ENCODE data around the gene STXBP5. TPM values are rescaled to one million over a fixed set of nuclear protein-coding genes. Genes with fewer than 3 reads are reported as not detected.
A peak's percentile ranks its signal among the peaks of the same experiment; 100 is the strongest.

STXBP5 gene
- total and polyA plus RNA-seq, 9 of the 15 experiments (the other 6 are each of a cell fraction or from before 2014, with no cell fraction given), result 23.3 to 172 (median 71.5) TPM

DNA sequence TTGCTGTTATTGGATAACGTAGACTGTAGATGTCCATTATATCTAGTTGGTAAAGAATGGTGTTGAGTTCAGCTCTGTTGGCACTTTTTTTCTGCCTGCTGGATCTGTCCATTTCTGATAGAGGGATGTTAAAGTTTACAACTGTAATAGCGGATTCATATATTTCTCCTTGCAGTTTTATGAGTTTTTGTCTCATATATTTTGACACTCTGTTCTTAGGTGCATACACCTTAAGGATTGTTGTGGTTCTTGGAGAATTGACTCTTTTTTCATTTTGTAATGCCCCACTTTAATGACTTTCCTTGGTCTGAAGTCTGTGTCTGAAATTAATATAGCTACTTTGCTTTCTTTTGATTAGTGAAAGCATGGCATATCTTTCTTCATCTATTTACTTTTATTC lies 16.1 kb downstream of the STXBP5 start:
- Histone ChIP-seq H3K9ac (ENCODE audit: insufficient read depth in 1 of 2, low read depth in 2 of 2, low read length in 2 of 2) (peak overlapping the region in 1 of 2 experiments; percentile 46; a peak in 2 of 4 replicates), H3K4me1 (replicated peaks in 1 of 2; ENCODE audit: control insufficient read depth in 2 of 2, insufficient read depth in 2 of 2, low read length in 2 of 2) (peaks cover 4 to 51% of the 10 kb centered on the region in 2 experiments; a peak in 3 of 5 replicates), H3K4me2 (ENCODE audit: insufficient read depth, low read length) (0 out of 2 replicates have a peak overlapping the region, but pooled peaks have one; percentile 9), H3K27ac (ENCODE audit: extremely low read depth, low read depth, low read length) (peak overlapping the region; percentile 64), H3K79me2 (ENCODE audit: control insufficient read depth, insufficient read depth, low read length) (peaks cover 100% of the 10 kb centered on the region), H4K20me1 (replicated peaks; ENCODE audit: control insufficient read depth, insufficient read depth, low read length) (no peaks in the 10 kb centered on the region), H3K36me3 (ENCODE audit: control insufficient read depth, insufficient read depth, low read length) (peaks cover 90% of the 10 kb centered on the region), H3K9me3 (replicated peaks; ENCODE audit: control insufficient read depth, insufficient read depth, low read depth, low read length) (no peaks in the 10 kb centered on the region), H2AFZ (ENCODE audit: low read depth, low read length) (no peak overlapping the region), H3K9me1 (ENCODE audit: control insufficient read depth, insufficient read depth, low read length) (no peaks in the 10 kb centered on the region), H3K4me3 (no peak overlapping the region), H3K27me3 (ENCODE audit: control insufficient read depth in 2 of 2, insufficient read depth in 2 of 2, low read length in 2 of 2) (no peaks in the 10 kb centered on the region)
- DNase-seq (ENCODE audit: extremely low read depth in 1 of 4, low spot score in 3 of 4), result no peak
- POLR2A ChIA-PET, result interaction anchor here (0.8 to 1.8 kb wide), 6 partner anchors 9 to 321 kb away, joined by 3 to 8 read pairs (median 4); no protein-coding TSS in a partner anchor
- in situ Hi-C loops (cut with MboI) (loop anchor here (25.0 kb wide), 1 partner anchor 333 kb away; no protein-coding TSS in a partner anchor), intact Hi-C loops (cut with micrococcal nuclease) (loop anchor here (5.0 kb wide), 1 partner anchor 363 kb away; no protein-coding TSS in a partner anchor)
- peak; percentile 4; the same call in 2 of the 3 replicates for ATAC-seq
- FAIRE-seq, result no peak
- CTCF ChIA-PET (ENCODE audit: low intra/inter-chr PET ratio), result no interaction called here
- BruUV-seq (replicated peaks), result no TSS peak
- 19% methylated on average over 2 of the region's 2 CpGs for WGBS (ENCODE audit: insufficient coverage, low coverage, missing lambda C conversion rate)
- 0 out of 2 replicates have a peak, but pooled peaks have one; percentile 12 for TF ChIP-seq MAFG (tag; conservative IDR thresholded peaks at IDR 0.05)
- TF ChIP-seq BACH1 (tag; IDR thresholded peaks at IDR 0.05), result no peak
- 0 out of 4 replicates have a peak, but pooled peaks of 1 of the 2 experiments have one; percentile 11 for TF ChIP-seq FOXK2 (conservative IDR thresholded peaks at IDR 0.05 in 1 of 2, IDR thresholded peaks at IDR 0.05 in 1 of 2; ENCODE audit: low read depth in 2 of 2)
- TF ChIP-seq, protein P1, sequence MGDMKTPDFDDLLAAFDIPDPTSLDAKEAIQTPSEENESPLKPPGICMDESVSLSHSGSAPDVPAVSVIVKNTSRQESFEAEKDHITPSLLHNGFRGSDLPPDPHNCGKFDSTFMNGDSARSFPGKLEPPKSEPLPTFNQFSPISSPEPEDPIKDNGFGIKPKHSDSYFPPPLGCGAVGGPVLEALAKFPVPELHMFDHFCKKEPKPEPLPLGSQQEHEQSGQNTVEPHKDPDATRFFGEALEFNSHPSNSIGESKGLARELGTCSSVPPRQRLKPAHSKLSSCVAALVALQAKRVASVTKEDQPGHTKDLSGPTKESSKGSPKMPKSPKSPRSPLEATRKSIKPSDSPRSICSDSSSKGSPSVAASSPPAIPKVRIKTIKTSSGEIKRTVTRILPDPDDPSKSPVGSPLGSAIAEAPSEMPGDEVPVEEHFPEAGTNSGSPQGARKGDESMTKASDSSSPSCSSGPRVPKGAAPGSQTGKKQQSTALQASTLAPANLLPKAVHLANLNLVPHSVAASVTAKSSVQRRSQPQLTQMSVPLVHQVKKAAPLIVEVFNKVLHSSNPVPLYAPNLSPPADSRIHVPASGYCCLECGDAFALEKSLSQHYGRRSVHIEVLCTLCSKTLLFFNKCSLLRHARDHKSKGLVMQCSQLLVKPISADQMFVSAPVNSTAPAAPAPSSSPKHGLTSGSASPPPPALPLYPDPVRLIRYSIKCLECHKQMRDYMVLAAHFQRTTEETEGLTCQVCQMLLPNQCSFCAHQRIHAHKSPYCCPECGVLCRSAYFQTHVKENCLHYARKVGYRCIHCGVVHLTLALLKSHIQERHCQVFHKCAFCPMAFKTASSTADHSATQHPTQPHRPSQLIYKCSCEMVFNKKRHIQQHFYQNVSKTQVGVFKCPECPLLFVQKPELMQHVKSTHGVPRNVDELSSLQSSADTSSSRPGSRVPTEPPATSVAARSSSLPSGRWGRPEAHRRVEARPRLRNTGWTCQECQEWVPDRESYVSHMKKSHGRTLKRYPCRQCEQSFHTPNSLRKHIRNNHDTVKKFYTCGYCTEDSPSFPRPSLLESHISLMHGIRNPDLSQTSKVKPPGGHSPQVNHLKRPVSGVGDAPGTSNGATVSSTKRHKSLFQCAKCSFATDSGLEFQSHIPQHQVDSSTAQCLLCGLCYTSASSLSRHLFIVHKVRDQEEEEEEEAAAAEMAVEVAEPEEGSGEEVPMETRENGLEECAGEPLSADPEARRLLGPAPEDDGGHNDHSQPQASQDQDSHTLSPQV (IDR thresholded peaks at IDR 0.05), result peak; percentile 51; the same call in 1 of the 2 replicates
- TF ChIP-seq, protein P2, sequence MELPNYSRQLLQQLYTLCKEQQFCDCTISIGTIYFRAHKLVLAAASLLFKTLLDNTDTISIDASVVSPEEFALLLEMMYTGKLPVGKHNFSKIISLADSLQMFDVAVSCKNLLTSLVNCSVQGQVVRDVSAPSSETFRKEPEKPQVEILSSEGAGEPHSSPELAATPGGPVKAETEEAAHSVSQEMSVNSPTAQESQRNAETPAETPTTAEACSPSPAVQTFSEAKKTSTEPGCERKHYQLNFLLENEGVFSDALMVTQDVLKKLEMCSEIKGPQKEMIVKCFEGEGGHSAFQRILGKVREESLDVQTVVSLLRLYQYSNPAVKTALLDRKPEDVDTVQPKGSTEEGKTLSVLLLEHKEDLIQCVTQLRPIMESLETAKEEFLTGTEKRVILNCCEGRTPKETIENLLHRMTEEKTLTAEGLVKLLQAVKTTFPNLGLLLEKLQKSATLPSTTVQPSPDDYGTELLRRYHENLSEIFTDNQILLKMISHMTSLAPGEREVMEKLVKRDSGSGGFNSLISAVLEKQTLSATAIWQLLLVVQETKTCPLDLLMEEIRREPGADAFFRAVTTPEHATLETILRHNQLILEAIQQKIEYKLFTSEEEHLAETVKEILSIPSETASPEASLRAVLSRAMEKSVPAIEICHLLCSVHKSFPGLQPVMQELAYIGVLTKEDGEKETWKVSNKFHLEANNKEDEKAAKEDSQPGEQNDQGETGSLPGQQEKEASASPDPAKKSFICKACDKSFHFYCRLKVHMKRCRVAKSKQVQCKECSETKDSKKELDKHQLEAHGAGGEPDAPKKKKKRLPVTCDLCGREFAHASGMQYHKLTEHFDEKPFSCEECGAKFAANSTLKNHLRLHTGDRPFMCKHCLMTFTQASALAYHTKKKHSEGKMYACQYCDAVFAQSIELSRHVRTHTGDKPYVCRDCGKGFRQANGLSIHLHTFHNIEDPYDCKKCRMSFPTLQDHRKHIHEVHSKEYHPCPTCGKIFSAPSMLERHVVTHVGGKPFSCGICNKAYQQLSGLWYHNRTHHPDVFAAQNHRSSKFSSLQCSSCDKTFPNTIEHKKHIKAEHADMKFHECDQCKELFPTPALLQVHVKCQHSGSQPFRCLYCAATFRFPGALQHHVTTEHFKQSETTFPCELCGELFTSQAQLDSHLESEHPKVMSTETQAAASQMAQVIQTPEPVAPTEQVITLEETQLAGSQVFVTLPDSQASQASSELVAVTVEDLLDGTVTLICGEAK (IDR thresholded peaks at IDR 0.05), result 0 out of 2 replicates have a peak, but pooled peaks have one; percentile 10
- TF ChIP-seq, protein P2 (CRISPR knock-in tag; IDR thresholded peaks at IDR 0.05), result no peak

Measured in K562 (cell line).